ENCODE results near the gene CREBRF.
"Not testable (repeated sequence)": the region's sequence is repeated elsewhere in the genome, so short reads cannot be mapped to it uniquely, and the experiment has no call there.

The CREBRF gene

GRCh38 chr5:173099461-173099860 is 43.3 kb downstream of the CREBRF start:
- no peak overlapping the region for H3K4me3 ChIP-seq (ENCODE audit: low read depth, low read length)
- no peak for TF ChIP-seq CTCF (IDR thresholded peaks at IDR 0.05; ENCODE audit: borderline replicate concordance, insufficient read depth, low read depth, low read length)

- no peak for TF ChIP-seq CTCF (IDR thresholded peaks at IDR 0.05; ENCODE audit: borderline replicate concordance, insufficient read depth, low read depth, low read length)
These were observed 45.1 kb downstream of the CREBRF start for GRCh38 chr5:173101245-173101644.

GRCh38 chr5:173103411-173103810 is 47.3 kb downstream of the CREBRF start:
- TF ChIP-seq CTCF (IDR thresholded peaks at IDR 0.05; ENCODE audit: borderline replicate concordance, insufficient read depth, low read depth, low read length): no peak
- H3K4me3 ChIP-seq (ENCODE audit: low read depth, low read length): no peak overlapping the region

More at GRCh38 chr5:173101245-173101644, 45.1 kb downstream of the CREBRF start:
- no peak overlapping the region for H3K4me3 ChIP-seq (ENCODE audit: low read depth, low read length)

- H3K4me3 ChIP-seq (ENCODE audit: low read depth, low read length): no peak overlapping the region
- TF ChIP-seq CTCF (IDR thresholded peaks at IDR 0.05; ENCODE audit: borderline replicate concordance, insufficient read depth, low read depth, low read length): no peak
These were observed 52.8 kb downstream of the CREBRF start for GRCh38 chr5:173108914-173109313.

GRCh38 chr5:173114536-173114935 is 58.4 kb downstream of the CREBRF start:
- TF ChIP-seq CTCF (IDR thresholded peaks at IDR 0.05; ENCODE audit: borderline replicate concordance, insufficient read depth, low read depth, low read length): no peak
- no peak overlapping the region for H3K4me3 ChIP-seq (ENCODE audit: low read depth, low read length)

- no peak for TF ChIP-seq CTCF (IDR thresholded peaks at IDR 0.05; ENCODE audit: borderline replicate concordance, insufficient read depth, low read depth, low read length)
- H3K4me3 ChIP-seq (ENCODE audit: low read depth, low read length): no peak overlapping the region
These were observed 63.6 kb downstream of the CREBRF start for GRCh38 chr5:173119719-173120118.

- no peak overlapping the region for H3K4me3 ChIP-seq (ENCODE audit: low read depth, low read length)
- TF ChIP-seq CTCF (IDR thresholded peaks at IDR 0.05; ENCODE audit: borderline replicate concordance, insufficient read depth, low read depth, low read length): no peak
These were observed 67.3 kb downstream of the CREBRF start for GRCh38 chr5:173123416-173123815.

- not testable (repeated sequence) for H3K4me3 ChIP-seq (ENCODE audit: low read depth, low read length)
These were observed 76.0 kb downstream of the CREBRF start for GRCh38 chr5:173132166-173132565.
